A549 (cell line): ENCODE measurements around the gene STK4.

Experiments
- CTCF ChIP-seq: fragments of >200 bp; sonication (Bioruptor Twin); formaldehyde crosslinking; IDR thresholded peaks from 3 replicates; pipeline ENCODE4 v1.5.1; 2016
- ELK1 ChIP-seq: fragments of 150-350 bp; IDR thresholded peaks from 2 replicates; pipeline ENCODE4 v1.6.1; 2014; ENCODE audit warnings: low read depth, mild to moderate bottlenecking, low read length
- MAX ChIP-seq: IDR thresholded peaks from 2 replicates; pipeline ENCODE4 v1.6.1; 2012
- PBX3 ChIP-seq: IDR thresholded peaks from 2 replicates; pipeline ENCODE4 v1.6.1; 2012
- POLR2A ChIP-seq: IDR thresholded peaks from 2 replicates; pipeline ENCODE4 v1.6.1; 2012; ENCODE audit warnings: mild to moderate bottlenecking, low read length
- RAD21 ChIP-seq, 2 experiments: fragments of >200 bp in 1 of 2; sonication (Bioruptor Twin) in 1 of 2; formaldehyde crosslinking in 1 of 2; IDR thresholded peaks in 1 of 2; conservative IDR thresholded peaks in 1 of 2; 2 replicates in 1 of 2; 3 replicates in 1 of 2; pipeline ENCODE4 v1.6.1; 2012 to 2018; ENCODE audit warnings: inconsistent platforms in 1 of 2
- USF2 ChIP-seq: fragments of 450-650 bp; IDR thresholded peaks from 2 replicates; pipeline ENCODE4 v1.6.1; 2014; ENCODE audit warnings: antibody characterized with exemption
- ZFP36 ChIP-seq: fragments of 450-650 bp; IDR thresholded peaks from 2 replicates; pipeline ENCODE4 v1.6.1; 2014; ENCODE audit warnings: borderline replicate concordance; ENCODE audit not compliant: partially characterized antibody

GRCh38 chr20:45060294-45060693, 94.0 kb downstream of the STK4 start:
- TF ChIP-seq CTCF (no peak), RAD21 (conservative IDR thresholded peaks at IDR 0.05 in 1 of 2, IDR thresholded peaks at IDR 0.05 in 1 of 2) (no peak), ELK1 (no peak), USF2 (no peak), POLR2A (no peak), ZFP36 (no peak), PBX3 (no peak), MAX (no peak)
